Loucy (cell line): ENCODE results near the gene PLEKHS1.

Source experiments
- H2AFZ ChIP-seq: fragments of 200-600 bp; sonication (generic); 2 replicates; pipeline ENCODE4 v1.6.0; 2016; ENCODE audit warnings: antibody characterized with exemption, mild to moderate bottlenecking, low read length, moderate library complexity
- H3F3A ChIP-seq: fragments of 200-600 bp; 2 replicates; pipeline ENCODE4 v1.6.0; 2016; ENCODE audit warnings: antibody characterized with exemption, low read depth, mild to moderate bottlenecking
- H3K27me3 ChIP-seq: fragments of 200-600 bp; sonication (generic); 2 replicates; pipeline ENCODE4 v1.6.1; 2014; ENCODE audit warnings: low read length, mild to moderate bottlenecking; ENCODE audit not compliant: insufficient read depth, poor library complexity, severe bottlenecking
- H3K36me3 ChIP-seq: fragments of 200-600 bp; sonication (generic); 2 replicates; pipeline ENCODE4 v1.6.1; 2016; ENCODE audit warnings: low read length; ENCODE audit not compliant: insufficient read depth
- H3K4me1 ChIP-seq: fragments of 200-600 bp; sonication (generic); 2 replicates; pipeline ENCODE4 v1.5.1; 2014; ENCODE audit warnings: low read length, mild to moderate bottlenecking; ENCODE audit not compliant: insufficient read depth, poor library complexity, severe bottlenecking
- H3K4me2 ChIP-seq: fragments of 200-600 bp; sonication (generic); 2 replicates; pipeline ENCODE4 v1.6.0; 2014; ENCODE audit warnings: antibody characterized with exemption, low read length, low read depth, mild to moderate bottlenecking; ENCODE audit not compliant: poor library complexity, severe bottlenecking
- H3K4me3 ChIP-seq: fragments of 200-600 bp; sonication (generic); 2 replicates; pipeline ENCODE4 v1.5.1; 2014; ENCODE audit warnings: low read length, mild to moderate bottlenecking, mixed read lengths; ENCODE audit not compliant: poor library complexity, severe bottlenecking
- H3K79me2 ChIP-seq: fragments of 200-600 bp; sonication (generic); 2 replicates; pipeline ENCODE4 v1.6.1; 2014; ENCODE audit warnings: low read length; ENCODE audit not compliant: insufficient read depth
- H3K9ac ChIP-seq: fragments of 200-600 bp; sonication (generic); 2 replicates; pipeline ENCODE4 v1.6.0; 2014; ENCODE audit warnings: mild to moderate bottlenecking, low read depth, low read length, moderate library complexity; ENCODE audit not compliant: poor library complexity, severe bottlenecking
- H3K9me2 ChIP-seq: fragments of 200-600 bp; sonication (generic); replicated peaks from 2 replicates; pipeline ENCODE4 v1.6.1; 2016; ENCODE audit warnings: low read depth, low read length, mixed read lengths
- H3K9me3 ChIP-seq: fragments of 200-600 bp; sonication (generic); 2 replicates; pipeline ENCODE4 v1.6.1; 2014; ENCODE audit warnings: mild to moderate bottlenecking, antibody characterized with exemption, low read length, low read depth; ENCODE audit not compliant: insufficient read depth
- H4K20me1 ChIP-seq: fragments of 200-600 bp; sonication (generic); 2 replicates; pipeline ENCODE4 v1.6.0; 2014; ENCODE audit warnings: antibody characterized with exemption, low read length, mild to moderate bottlenecking; ENCODE audit not compliant: insufficient read depth, poor library complexity, severe bottlenecking
- CTCF ChIP-seq: fragments of 200-600 bp; sonication (generic); conservative IDR thresholded peaks from 2 replicates; pipeline ENCODE4 v1.5.1; 2014; ENCODE audit warnings: mild to moderate bottlenecking, antibody characterized with exemption, low read length
- EZH2phosphoT487 ChIP-seq: fragments of 200-600 bp; IDR thresholded peaks from 2 replicates; pipeline ENCODE4 v1.6.1; 2018; ENCODE audit warnings: antibody characterized with exemption, mild to moderate bottlenecking, moderate library complexity, borderline replicate concordance

The PLEKHS1 gene

DNA sequence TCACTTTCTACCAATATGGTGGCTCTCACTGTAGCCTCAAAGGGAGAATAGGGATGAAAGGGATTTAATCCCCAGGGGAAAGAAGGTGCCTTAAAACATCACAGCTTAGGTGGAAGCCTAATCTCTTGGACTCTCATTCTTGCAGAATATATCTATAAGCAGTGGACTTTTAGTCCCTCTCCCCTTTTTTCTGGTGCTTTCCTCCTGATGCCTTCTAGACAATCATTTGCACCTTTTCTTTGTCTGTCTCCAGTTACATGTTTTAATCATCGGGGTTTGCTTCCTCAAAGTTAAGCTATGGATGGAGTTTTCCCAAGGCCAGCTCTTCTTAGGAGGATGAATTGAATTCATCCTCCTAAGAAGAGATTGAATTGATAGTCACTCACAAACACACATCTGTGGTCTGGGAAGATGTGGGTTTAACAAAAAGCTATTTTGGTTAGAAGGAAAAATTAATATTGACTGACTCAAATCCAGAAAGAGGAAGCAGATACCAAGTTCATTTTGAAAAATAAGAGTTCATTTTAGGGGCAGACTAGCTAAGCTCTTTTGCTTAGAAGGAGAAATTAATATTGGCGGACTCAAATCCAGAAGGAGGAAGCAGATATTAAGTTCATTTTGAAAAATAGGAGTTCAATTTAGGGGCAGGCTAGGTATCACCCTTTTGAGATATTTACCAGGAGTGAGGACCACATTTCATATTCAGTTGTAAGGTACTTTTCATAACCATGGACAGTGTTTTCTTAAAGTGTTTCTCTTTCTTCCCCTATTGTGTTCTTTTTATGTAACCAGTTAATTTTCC, 35.2 kb upstream of the PLEKHS1 start:
- H3K27me3 ChIP-seq: no peaks in the 10 kb centered on the region
- H3K36me3 ChIP-seq: peaks cover 25% of the 10 kb centered on the region; the same call in 1 of the 2 replicates
- no peaks in the 10 kb centered on the region for H4K20me1 ChIP-seq
- H3K4me1 ChIP-seq: no peaks in the 10 kb centered on the region
- H3K4me3 ChIP-seq: no peak overlapping the region
- H3F3A ChIP-seq: no peaks in the 10 kb centered on the region
- no peak overlapping the region for H3K4me2 ChIP-seq
- no peak for TF ChIP-seq CTCF
- no peak for TF ChIP-seq EZH2phosphoT487
- no peaks in the 10 kb centered on the region for H3K9me3 ChIP-seq
- H3K9ac ChIP-seq: no peak overlapping the region
- no peaks in the 10 kb centered on the region for H3K9me2 ChIP-seq
- H2AFZ ChIP-seq: no peak overlapping the region
- H3K79me2 ChIP-seq: peaks cover 10% of the 10 kb centered on the region; the same call in 1 of the 2 replicates

DNA sequence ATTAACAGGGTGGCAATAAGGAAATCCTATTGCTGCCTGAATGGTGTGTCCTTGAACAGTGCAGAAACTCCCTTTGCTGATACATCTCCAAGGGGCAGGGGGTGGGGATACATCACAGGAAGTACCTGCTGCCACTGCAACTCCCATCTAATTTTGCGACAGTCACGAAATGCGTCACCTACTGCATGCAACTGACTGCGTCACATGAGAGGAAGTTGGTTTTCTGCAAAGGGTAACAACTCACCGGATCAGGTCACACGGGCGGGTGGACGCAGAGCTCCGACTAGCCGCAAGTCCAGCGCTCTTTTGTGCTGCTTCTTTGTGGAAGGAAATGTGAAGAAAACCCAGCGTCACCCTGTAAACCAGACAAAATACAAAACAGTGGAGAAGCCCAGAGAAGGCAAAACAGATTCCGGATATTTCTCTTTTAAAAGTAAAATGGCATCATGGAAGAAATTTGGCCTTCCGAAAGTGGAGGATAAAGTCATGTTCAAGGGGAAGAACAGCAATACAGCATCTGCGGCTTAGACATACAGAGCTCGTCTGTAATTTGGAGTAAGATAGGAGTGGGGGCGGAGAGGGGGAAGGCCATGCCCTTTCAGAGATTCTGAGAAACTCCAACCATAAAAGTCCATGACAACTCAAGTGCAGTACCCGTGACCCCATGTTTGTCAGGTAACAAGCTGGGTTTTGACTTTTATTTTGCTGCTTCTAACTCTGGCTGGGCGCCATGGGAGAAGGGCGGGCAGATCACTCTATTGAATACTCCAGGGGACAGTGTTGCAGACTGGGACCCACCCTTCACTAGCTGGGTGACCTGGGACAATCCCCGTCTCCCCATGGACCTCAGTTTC, 32.3 kb upstream of the PLEKHS1 start:
- H2AFZ ChIP-seq: no peak overlapping the region
- no peaks in the 10 kb centered on the region for H3K27me3 ChIP-seq
- peaks cover 5% of the 10 kb centered on the region; the same call in 1 of the 2 replicates for H3K79me2 ChIP-seq
- H3K36me3 ChIP-seq: peaks cover 46% of the 10 kb centered on the region; the same call in 1 of the 2 replicates
- no peak overlapping the region for H3K9ac ChIP-seq
- no peaks in the 10 kb centered on the region for H3K9me2 ChIP-seq
- H3K4me1 ChIP-seq: no peaks in the 10 kb centered on the region
- H3K4me2 ChIP-seq: no peak overlapping the region
- H3K4me3 ChIP-seq: no peak overlapping the region
- no peaks in the 10 kb centered on the region for H3K9me3 ChIP-seq
- no peaks in the 10 kb centered on the region for H3F3A ChIP-seq
- TF ChIP-seq EZH2phosphoT487: no peak
- no peak for TF ChIP-seq CTCF
- H4K20me1 ChIP-seq: no peaks in the 10 kb centered on the region

DNA sequence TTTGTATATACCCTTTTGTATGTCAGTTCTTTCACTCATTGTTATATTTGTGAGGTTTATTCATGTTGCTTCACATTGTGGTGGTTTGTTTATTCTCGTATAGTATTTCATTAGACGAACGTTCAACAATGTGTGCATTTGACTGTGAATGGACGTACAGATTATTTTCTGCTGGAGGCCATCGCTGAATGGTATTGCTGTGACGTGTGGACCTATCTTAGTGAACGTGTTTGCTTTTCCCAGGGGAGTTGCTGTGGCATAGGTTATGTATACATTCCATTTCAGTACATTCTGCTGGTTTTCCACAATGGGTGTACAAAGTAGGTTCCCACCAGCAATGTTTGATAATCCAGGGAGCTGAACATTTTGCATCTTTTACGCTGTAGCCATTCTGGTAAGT, 31.1 kb upstream of the PLEKHS1 start:
- no peak for TF ChIP-seq EZH2phosphoT487
- no peak for TF ChIP-seq CTCF
- Histone ChIP-seq H4K20me1 (no peaks in the 10 kb centered on the region), H3K4me1 (no peaks in the 10 kb centered on the region), H3K36me3 (peaks cover 53% of the 10 kb centered on the region; the same call in 1 of the 2 replicates), H3K9me3 (no peaks in the 10 kb centered on the region), H3K4me3 (no peak overlapping the region), H3K27me3 (no peaks in the 10 kb centered on the region), H3K4me2 (no peak overlapping the region), H3K9me2 (no peaks in the 10 kb centered on the region), H3K79me2 (no peaks in the 10 kb centered on the region), H2AFZ (no peak overlapping the region), H3F3A (no peaks in the 10 kb centered on the region), H3K9ac (no peak overlapping the region)
